Peyer's patch (tissue), 4 donors: ENCODE results near the gene POLR3F.

ENCODE experiments used
- CTCF ChIP-seq, 6 experiments: fragments of 450-650 bp in 4 of 6; fragments of 200-600 bp in 2 of 6; sonication (generic) in 1 of 6; IDR thresholded peaks; one replicate each; pipeline ENCODE4 v1.5.1; 2017 to 2019; ENCODE audit warnings: antibody characterized with exemption in 6 of 6, mild to moderate bottlenecking in 3 of 6, moderate library complexity in 1 of 6
- POLR2A ChIP-seq, 2 donors: fragments of 450-650 bp; IDR thresholded peaks; one replicate each; pipeline ENCODE4 v1.5.1; 2017; ENCODE audit warnings: antibody characterized with exemption in 2 of 2, mild to moderate bottlenecking in 2 of 2, moderate library complexity in 2 of 2

GRCh38 chr20:18524646-18525045, 57.5 kb downstream of the POLR3F start:
- TF ChIP-seq POLR2A (IDR thresholded peaks at IDR 0.05) (no peak), CTCF (IDR thresholded peaks at IDR 0.05) (no peak)
